ENCODE results near the gene SERTAD2. TPM values are rescaled to one million over a fixed set of nuclear protein-coding genes. Genes with fewer than 3 reads are reported as not detected.

The SERTAD2 gene
- total RNA-seq, 1 experiment from 2014 or later: 9.4 TPM

GRCh38 chr2:64594226-64594989 lies 59.3 kb downstream of the SERTAD2 start:
- DNase-seq: peak; percentile 44
- Histone ChIP-seq H3K36me3 (peaks cover 3% of the 10 kb centered on the region), H3K27me3 (no peaks in the 10 kb centered on the region), H3K9me3 (no peaks in the 10 kb centered on the region), H3K4me3 (no peak overlapping the region)

GRCh38 chr2:64593035-64593655 lies 60.6 kb downstream of the SERTAD2 start:
- H3K9me3 ChIP-seq: no peaks in the 10 kb centered on the region
- H3K27me3 ChIP-seq: no peaks in the 10 kb centered on the region
- H3K4me3 ChIP-seq: no peak overlapping the region
- no peak for DNase-seq
- H3K36me3 ChIP-seq: peaks cover 11% of the 10 kb centered on the region

GRCh38 chr2:64591188-64591587 lies 62.5 kb downstream of the SERTAD2 start:
- Histone ChIP-seq H3K9me3 (no peaks in the 10 kb centered on the region), H3K4me3 (no peak overlapping the region), H3K27me3 (no peaks in the 10 kb centered on the region), H3K36me3 (peaks cover 11% of the 10 kb centered on the region)
- no peak for DNase-seq

DNA sequence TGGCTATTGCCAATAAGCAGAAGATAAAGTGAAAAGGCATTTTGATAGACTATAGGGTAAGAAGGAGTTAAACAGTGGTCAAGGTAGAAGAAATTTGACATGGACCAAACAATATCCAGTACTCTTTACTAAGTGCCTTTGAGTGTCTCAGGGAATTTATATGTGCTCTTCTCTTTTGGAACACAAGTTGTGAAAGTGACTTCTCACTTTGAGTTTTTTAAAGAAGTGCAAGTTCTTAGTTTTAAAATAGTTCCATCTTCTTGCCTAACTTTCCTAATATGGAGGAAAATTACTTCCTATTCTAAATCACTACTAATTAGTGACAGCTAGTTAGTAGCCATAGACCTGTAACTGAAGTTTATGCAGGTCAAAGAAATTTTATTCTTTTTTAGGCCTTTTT lies 66.2 kb downstream of the SERTAD2 start:
- Histone ChIP-seq H3K4me3 (no peak overlapping the region), H3K9me3 (no peaks in the 10 kb centered on the region), H3K27me3 (no peaks in the 10 kb centered on the region), H3K36me3 (peaks cover 11% of the 10 kb centered on the region)
- no peak for DNase-seq

DNA sequence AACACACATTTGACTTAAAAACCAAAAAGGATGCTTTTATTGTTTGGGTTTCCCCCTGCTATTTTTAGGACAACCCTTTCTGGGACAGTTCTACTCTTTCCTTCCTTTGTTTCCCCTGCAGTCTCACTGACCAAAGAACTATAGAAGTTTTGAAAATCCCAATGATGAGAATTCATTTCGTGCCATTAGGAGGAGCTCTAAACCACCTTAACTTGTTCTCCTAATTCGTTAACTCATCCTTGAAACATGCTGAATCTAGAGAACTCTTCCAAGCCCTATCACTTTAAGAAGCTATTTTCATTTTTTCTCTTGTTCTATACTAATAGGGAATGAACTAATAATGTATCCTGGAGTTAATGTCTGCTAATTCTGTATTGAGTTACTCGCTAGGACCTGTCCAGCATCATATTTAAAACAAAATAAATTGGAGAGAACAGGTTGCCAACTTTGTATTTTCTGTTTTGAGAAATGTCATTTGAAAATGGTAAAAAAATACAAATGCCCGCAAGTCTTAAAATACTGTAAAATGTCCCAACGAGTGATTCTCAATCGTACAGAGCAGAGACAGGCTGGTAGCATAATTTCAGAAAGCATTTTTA lies 66.7 kb downstream of the SERTAD2 start:
- DNase-seq: no peak
- H3K9me3 ChIP-seq: no peaks in the 10 kb centered on the region
- H3K4me3 ChIP-seq: no peak overlapping the region
- H3K36me3 ChIP-seq: peaks cover 11% of the 10 kb centered on the region
- no peaks in the 10 kb centered on the region for H3K27me3 ChIP-seq

DNA sequence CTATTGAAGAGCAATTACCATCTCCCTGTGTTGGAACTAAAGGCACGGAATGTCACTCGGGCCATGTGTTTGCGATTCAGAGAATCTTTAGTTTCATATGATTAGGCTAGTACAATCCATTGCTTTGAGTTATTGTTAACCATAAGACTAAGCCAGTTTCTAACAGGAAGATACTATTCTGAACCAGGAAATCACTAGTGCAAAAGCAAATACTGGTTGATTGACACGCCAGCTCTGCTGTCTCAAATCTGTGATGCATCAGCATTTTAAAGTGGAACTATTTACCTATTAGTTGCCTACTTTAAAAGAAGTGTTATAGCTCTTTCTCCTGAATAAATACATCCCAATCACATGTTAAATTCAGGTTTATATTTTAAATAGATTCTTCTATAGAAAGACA lies 67.7 kb downstream of the SERTAD2 start:
- H3K27me3 ChIP-seq: no peaks in the 10 kb centered on the region
- no peak for DNase-seq
- peaks cover 11% of the 10 kb centered on the region for H3K36me3 ChIP-seq
- H3K9me3 ChIP-seq: no peaks in the 10 kb centered on the region
- no peak overlapping the region for H3K4me3 ChIP-seq

GRCh38 chr2:64582774-64583340 lies 70.9 kb downstream of the SERTAD2 start:
- Histone ChIP-seq H3K4me3 (no peak overlapping the region), H3K9me3 (no peaks in the 10 kb centered on the region), H3K27me3 (no peaks in the 10 kb centered on the region), H3K36me3 (peaks cover 2% of the 10 kb centered on the region; the same call in 1 of the 2 replicates)
- no peak for DNase-seq

- Histone ChIP-seq H3K4me3 (no peak overlapping the region), H3K9me3 (no peaks in the 10 kb centered on the region), H3K36me3 (peaks cover 9% of the 10 kb centered on the region), H3K27me3 (no peaks in the 10 kb centered on the region)
- DNase-seq: no peak
These were observed 71.8 kb downstream of the SERTAD2 start for GRCh38 chr2:64581777-64582539.

Other genes starting within 250 kb of the SERTAD2 start
- gene LGALSL, start 199.8 kb downstream of the SERTAD2 start, total RNA-seq (2014; rRNA removed; shearing (Covaris generic); ENCODE audit: low replicate concordance): 4.5 and 8.8 TPM in 2 replicates
- gene AFTPH, start 129.6 kb downstream of the SERTAD2 start, total RNA-seq (2014; rRNA removed; shearing (Covaris generic); ENCODE audit: low replicate concordance): 16.0 and 18.5 TPM in 2 replicates